ENCODE measurements around the gene TSPAN17. TPM values are rescaled to one million over a fixed set of nuclear protein-coding genes. Genes with fewer than 3 reads are reported as not detected.
A peak's percentile ranks its signal among the peaks of the same experiment; 100 is the strongest.

TSPAN17 gene
- total and polyA plus RNA-seq, 9 of the 15 experiments (the other 6 are each of a cell fraction or from before 2014, with no cell fraction given): 0.73 to 58.3 (median 34.5) TPM

GRCh38 chr5:176647030-176647842 lies at the start of gene TSPAN17 (continued):
- no peak for TF ChIP-seq FOXP4 (CRISPR knock-in tag; IDR thresholded peaks at IDR 0.05; ENCODE audit: borderline replicate concordance)
- TF ChIP-seq FOXK2 (conservative IDR thresholded peaks at IDR 0.05 in 1 of 2, IDR thresholded peaks at IDR 0.05 in 1 of 2; ENCODE audit: low read depth in 2 of 2): no peak
- no peak for TF ChIP-seq ETV6 (IDR thresholded peaks at IDR 0.05; ENCODE audit: borderline replicate concordance in 1 of 2, low read depth in 2 of 2, low read length in 1 of 2)
- TF ChIP-seq ETV6 (CRISPR knock-in tag; IDR thresholded peaks at IDR 0.05; ENCODE audit: borderline replicate concordance): no peak
- TF ChIP-seq ZFP36 (IDR thresholded peaks at IDR 0.05; ENCODE audit: low read depth, low read length, partially characterized antibody): no peak
- TF ChIP-seq PCBP2 (IDR thresholded peaks at IDR 0.05; ENCODE audit: low read depth, low read length, poor library complexity, severe bottlenecking): no peak
- TF ChIP-seq ADNP (tag; IDR thresholded peaks at IDR 0.05): no peak
- peak in 1 of 2 experiments; percentile 5; a peak in 1 of 4 replicates for TF ChIP-seq TEAD1 (CRISPR knock-in tag; IDR thresholded peaks at IDR 0.05)
- no peak for TF ChIP-seq MAFG (tag; conservative IDR thresholded peaks at IDR 0.05)
- no peak for TF ChIP-seq ZNF24 (IDR thresholded peaks at IDR 0.05)
- peak; percentile 66 for TF ChIP-seq POLR2B (IDR thresholded peaks at IDR 0.05; ENCODE audit: low read depth, partially characterized antibody)
- no peak for TF ChIP-seq SMARCC2 (IDR thresholded peaks at IDR 0.05; ENCODE audit: low read depth)
- TF ChIP-seq PPARD (CRISPR knock-in tag; IDR thresholded peaks at IDR 0.05): no peak
- no peak for TF ChIP-seq KLF1 (tag; IDR thresholded peaks at IDR 0.05)
- no peak for TF ChIP-seq ARID3A (IDR thresholded peaks at IDR 0.05; ENCODE audit: borderline replicate concordance, low read depth, low read length)
- peak; percentile 52 for TF ChIP-seq ESRRA (IDR thresholded peaks at IDR 0.05; ENCODE audit: borderline replicate concordance, low read depth)
- no peak for TF ChIP-seq ZNF277 (CRISPR knock-in tag; IDR thresholded peaks at IDR 0.05; ENCODE audit: borderline replicate concordance)
- TF ChIP-seq TGIF2 (CRISPR knock-in tag; IDR thresholded peaks at IDR 0.05): no peak
- TF ChIP-seq DNMT1 (IDR thresholded peaks at IDR 0.05): no peak
- no peak for TF ChIP-seq CLOCK (CRISPR knock-in tag; IDR thresholded peaks at IDR 0.05; ENCODE audit: borderline replicate concordance)
